GM10266 (cell line): ENCODE measurements around the gene ATF7.
A peak's percentile ranks its signal among the peaks of the same experiment; 100 is the strongest.

Experiments
- DNase-seq: peaks from one replicate; pipeline ENCODE4 v3.0.0; 2012; ENCODE audit errors: extremely low spot score
- TF ChIP-seq, protein P1 (sequence below): IDR thresholded peaks from 2 replicates; pipeline ENCODE4 v1.5.1; 2012; ENCODE audit warnings: mild to moderate bottlenecking, low read depth; ENCODE audit not compliant: control insufficient read depth, insufficient read depth; ENCODE audit errors: missing control alignments

Gene ATF7

GRCh38 chr12:53492830-53493609 lies 133.2 kb downstream of the ATF7 start:
- TF ChIP-seq, protein P1, sequence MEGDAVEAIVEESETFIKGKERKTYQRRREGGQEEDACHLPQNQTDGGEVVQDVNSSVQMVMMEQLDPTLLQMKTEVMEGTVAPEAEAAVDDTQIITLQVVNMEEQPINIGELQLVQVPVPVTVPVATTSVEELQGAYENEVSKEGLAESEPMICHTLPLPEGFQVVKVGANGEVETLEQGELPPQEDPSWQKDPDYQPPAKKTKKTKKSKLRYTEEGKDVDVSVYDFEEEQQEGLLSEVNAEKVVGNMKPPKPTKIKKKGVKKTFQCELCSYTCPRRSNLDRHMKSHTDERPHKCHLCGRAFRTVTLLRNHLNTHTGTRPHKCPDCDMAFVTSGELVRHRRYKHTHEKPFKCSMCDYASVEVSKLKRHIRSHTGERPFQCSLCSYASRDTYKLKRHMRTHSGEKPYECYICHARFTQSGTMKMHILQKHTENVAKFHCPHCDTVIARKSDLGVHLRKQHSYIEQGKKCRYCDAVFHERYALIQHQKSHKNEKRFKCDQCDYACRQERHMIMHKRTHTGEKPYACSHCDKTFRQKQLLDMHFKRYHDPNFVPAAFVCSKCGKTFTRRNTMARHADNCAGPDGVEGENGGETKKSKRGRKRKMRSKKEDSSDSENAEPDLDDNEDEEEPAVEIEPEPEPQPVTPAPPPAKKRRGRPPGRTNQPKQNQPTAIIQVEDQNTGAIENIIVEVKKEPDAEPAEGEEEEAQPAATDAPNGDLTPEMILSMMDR = no peak
- DNase-seq = peak; percentile 93

- TF ChIP-seq, protein P1 = no peak
These were observed 134.0 kb downstream of the ATF7 start for GRCh38 chr12:53492188-53492587.

DNA sequence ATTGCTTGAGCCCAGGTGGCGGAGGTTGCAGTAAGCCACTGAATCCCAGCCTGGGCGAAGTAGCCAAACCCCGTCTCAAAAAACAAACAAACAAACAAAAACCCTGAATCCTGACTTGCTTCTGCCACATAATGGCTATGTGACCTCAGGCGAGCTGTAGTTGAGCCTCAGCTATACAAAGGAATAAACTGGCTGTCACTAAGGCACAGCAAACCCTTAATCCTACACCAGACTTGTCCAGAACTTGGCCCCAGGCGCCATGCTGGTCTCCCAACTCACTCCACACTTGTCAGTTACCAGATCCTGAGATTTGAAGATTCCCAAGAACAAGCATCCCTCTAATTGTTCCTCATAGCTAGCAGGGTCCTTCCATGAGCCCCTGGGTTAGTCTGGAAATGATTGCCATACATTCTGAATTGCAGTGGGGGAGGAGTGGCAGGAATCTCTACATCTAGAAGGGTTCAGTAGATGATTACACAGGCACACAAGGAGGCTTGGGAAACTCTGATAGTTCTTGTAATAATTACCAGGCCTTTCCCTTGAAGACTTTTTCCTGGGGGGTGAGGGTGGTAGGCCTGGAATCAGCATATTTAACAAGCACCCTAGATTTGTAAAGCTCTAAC lies 136.8 kb downstream of the ATF7 start:
- TF ChIP-seq, protein P1 = no peak
- DNase-seq = no peak

More at GRCh38 chr12:53492188-53492587, 134.0 kb downstream of the ATF7 start:
- DNase-seq = no peak

- TF ChIP-seq, protein P1 = no peak
- no peak for DNase-seq
These were observed 139.3 kb downstream of the ATF7 start for GRCh38 chr12:53486736-53487487.

DNA sequence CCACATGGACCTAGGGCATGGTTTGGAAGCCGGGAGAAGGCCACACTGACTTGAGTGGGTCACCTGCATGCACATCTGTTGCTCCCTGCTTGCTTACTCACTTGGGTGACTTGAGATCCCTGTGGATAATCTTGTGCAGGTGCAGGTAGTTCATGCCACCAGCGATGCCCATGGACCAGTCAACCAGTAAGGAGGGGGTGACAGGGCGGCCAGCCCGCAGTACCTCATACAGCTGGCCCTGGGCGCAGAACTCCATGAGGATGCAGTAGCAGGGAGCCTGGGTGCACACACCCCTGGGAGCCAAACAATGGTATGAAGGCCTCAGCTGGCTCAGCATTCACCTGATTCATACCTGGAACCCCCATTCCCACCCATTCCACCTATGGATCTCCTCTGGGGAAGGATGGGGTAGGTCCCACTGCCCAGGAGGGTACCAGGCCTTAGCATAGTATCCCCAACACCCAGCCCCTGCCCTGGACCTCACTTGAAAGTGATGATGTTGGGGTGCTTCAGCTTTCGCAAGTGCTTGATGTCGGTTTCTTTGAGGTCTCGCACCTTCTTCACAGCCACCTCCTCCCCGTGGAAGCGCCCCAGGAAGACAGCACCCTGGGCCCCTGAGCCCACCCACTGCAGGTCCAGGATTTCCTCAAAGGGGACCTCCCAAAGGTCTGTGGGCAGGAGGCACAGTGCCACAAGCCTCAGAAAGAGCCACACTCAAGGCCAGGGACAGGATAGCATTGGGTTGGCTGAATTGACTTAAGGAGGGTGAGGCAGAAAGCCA lies 140.0 kb downstream of the ATF7 start:
- no peak for DNase-seq
- TF ChIP-seq, protein P1 = no peak

- TF ChIP-seq, protein P1 = no peak
- DNase-seq = no peak
These were observed 141.3 kb downstream of the ATF7 start for GRCh38 chr12:53484686-53485575.
